ENCODE measurements around the gene CBY1.
"Not testable (repeated sequence)": the region's sequence is repeated elsewhere in the genome, so short reads cannot be mapped to it uniquely, and the experiment has no call there.

CBY1 gene

DNA sequence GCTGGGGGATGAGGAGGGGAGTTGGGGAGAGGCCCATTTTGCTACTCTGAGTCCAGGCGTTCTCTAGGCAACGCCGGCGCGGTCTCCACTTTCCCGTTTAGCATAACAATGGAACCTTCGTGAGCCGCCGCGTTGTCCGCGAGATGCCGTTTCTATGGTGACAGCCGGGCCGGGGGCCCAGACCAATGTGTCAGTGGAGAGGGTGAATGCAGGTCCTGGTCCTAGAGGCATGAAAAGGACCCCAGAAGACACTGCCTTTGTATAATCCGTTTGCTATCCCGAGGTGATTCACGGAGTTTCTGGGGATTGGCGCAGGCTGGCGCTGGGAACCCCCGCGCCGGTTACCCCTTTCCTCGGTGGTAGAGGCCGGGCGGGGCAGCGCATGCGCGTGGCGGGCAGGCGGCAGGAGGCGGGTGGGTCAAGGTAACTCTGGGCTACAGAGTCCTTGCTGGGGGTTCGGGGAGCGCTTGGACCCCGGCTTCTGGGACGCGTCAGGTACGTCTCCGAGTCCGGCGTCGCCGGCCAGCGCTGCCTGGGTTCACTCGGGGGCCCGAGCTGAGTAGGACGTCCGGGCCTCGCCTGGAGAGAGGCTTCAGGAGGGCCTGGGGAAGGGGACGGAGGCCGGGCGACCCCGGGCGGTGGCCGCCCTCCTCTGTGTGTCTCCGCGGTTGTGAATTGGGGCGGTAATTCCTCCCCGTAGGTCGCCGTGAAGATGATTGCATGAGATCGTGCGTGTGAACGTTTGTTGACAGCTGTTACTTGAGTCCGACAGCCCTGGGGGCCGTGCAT, at the start of gene CBY1, which contains the start of gene FAM227A:
Gene CBY1 (plus strand): TSS at position 383 of the 789 bp plus-strand sequence. CDS start 11,417 bp downstream, outside the sequence.
Gene FAM227A (minus strand): TSS at position 137 of the 789 bp plus-strand sequence. CDS start 6,224 bp downstream, outside the sequence.
- peak; percentile 51 to 98 (median 92) for DNase-seq

GRCh38 chr22:38607680-38608079, 48.8 kb upstream of the CBY1 start:
- DNase-seq, result no peak

DNA sequence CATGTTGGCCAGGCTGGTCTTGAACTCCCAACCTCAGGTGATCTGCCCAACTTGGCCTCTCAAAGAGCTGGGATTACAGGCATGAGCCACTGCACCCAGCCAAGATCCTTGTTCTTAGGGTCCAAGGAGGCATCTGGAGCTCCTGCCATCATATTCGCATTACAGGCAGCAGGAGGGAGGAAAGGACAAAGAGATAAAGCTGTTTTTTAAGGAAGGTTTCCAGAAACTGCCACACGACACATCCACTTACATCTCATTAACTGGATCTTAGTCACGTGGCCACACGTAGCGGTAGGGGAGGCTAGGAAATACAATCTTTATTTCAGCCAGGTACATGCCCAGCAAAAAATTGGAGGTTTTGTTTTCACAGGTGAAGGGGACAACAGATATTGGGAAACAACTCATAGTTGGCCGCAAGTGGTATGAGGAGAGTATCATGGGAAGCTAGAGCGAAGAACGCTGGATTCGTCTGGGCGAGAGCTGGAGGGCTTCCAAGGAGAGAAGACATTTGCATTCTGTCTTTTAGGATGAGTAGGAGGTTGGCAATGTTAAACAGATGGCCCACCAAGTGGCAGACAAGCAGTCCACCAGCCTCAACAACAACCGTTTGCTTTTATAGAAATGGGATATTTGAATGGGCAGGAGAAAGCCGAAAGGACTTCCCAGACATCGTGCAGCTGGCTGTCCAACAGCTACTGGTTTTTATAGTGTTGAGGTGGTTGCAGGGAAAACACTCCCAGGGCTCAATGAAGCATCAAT, 47.3 kb upstream of the CBY1 start:
- DNase-seq, result peak in 18 of 56 donors; percentile 2 to 50 (median 7)

DNA sequence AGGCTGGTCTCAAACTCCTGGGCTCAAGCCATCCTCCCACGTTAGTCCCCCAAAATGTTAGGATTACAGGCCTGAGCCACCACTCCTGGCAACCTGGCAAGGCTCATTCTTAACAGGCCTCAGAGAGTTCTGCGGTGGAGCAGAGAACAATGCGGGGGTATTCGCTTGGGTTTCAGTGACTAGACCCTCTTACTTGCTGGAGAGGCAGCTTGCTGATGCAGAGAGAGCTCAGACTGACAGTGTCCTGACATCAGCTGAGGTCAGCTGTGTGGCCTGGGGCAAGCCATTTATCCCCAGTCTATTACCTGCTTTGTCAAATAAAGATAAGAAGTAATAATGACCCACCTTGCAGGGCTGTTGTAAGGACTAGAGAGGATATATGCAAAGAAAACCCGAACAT, 46.2 kb upstream of the CBY1 start:
- DNase-seq, result no peak

GRCh38 chr22:38611559-38611958, 44.9 kb upstream of the CBY1 start:
- DNase-seq, result no peak

DNA sequence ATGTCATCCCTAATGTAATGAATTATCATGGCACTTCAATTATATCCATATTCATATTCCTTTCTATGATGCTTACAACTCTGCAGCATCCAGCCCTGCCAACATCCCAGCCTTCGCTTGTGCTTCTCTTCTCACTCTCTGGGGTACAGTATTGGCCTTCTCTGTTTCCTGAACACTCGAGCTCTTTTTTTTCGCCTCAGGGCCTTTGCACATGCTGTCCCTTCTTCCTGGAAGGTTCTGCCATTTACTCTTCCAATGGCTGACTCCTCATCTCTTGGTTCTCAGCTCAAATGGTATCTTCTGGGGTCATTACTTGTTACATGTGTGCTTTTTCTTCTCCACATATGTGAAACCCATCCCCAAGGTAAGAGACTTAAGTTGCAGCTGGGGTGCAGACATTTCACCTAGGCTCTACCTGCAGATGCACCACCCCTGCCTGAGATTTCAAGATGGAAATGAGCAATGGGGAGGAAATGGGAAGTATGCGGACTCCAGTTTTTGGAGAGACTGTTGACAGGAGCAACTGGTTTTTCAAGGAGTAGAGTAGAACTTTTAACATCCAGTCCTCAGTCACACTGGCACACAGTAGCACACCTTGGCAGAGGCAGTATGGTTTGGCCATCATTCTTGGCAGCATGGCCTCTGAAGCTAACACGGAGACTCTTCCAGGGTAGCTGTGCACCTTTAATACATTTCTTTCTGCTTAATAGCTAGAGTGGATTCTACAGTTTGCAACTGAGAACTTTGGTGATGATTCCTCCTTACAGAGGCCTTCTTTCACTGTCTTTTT, 44.0 kb upstream of the CBY1 start:
- DNase-seq, result no peak

- DNase-seq, result no peak
These were observed 42.9 kb upstream of the CBY1 start for GRCh38 chr22:38613588-38613987.

GRCh38 chr22:38614332-38615063, 41.9 kb upstream of the CBY1 start:
- DNase-seq, result no peak

DNA sequence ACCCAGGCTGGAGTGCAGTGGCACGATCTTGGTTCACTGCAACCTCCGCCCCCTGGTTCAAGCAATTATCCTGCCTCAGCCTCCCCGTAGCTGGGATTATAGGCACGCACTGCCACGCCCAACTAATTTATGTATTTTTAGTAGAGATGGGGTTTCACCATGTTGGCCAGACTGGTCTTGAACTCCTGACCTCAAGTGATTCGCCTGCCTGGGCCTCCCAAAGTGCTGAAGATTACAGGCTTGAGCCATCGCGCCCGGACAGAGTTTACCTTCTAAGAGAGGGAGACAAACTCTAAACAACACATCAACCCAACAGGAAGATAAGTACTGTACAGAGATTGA, 41.4 kb upstream of the CBY1 start:
- not testable (repeated sequence) for DNase-seq

DNA sequence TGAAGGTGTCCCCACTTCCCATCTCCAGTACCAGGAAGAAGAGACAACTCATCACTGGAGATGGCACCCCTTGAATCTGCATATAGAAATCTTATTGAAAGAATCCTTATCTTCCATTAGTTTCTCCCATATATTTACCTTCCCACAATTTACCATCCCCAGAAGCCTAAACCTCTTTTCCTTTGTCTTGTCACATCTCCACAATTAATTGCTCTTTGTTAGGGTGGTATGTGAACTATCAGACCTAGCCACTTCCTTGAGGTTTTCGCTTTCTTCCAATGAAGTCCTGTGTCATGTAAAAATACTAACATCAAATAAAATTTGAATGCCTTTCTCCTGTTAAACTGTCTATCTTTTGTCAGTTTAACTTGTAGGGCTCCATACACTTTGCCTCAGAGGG, 38.2 kb upstream of the CBY1 start:
- no peak for DNase-seq

DNA sequence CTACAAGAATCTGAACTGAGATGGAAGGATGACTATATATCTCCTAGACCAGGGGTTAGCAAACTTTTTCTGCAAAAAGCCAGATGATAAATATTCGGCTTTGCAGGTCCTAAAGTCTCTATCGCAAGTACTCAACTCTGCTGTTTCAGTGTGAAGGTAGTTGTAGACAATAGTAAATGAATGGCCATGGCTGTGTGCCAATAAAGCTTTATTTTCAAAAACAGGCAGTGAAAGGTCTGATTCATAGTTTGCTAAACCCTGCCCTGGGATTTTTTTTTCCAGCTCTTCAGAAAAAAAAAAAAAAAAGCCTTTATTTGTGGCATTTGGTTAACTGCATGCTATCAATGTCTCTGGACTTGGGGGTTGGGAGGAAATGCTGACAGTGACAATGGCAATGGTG, 37.8 kb upstream of the CBY1 start:
- no peak for DNase-seq

GRCh38 chr22:38623351-38623750, 33.1 kb upstream of the CBY1 start:
- DNase-seq, result no peak

GRCh38 chr22:38628444-38628843, 28.0 kb upstream of the CBY1 start:
- no peak for DNase-seq

DNA sequence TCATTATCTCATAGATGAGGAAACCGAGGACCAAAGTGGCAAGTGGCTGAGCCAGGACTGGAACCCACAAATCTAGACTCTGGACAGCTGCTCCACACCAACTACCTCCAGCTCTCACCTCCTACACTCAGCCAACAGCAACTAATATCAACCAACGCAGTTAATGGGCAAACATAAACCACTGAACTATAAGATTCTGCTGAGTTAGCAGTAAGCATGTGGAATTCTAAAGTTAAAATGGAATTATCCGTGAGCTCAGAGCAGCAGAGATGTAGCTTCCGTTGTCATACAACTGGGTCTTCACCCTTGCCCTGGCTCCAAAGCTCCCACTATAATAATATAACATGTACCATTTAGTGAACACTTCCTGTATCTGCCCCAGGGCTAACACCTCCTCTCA, 27.3 kb upstream of the CBY1 start:
- no peak for DNase-seq

- no peak for DNase-seq
These were observed 24.7 kb upstream of the CBY1 start for GRCh38 chr22:38631724-38632123.

DNA sequence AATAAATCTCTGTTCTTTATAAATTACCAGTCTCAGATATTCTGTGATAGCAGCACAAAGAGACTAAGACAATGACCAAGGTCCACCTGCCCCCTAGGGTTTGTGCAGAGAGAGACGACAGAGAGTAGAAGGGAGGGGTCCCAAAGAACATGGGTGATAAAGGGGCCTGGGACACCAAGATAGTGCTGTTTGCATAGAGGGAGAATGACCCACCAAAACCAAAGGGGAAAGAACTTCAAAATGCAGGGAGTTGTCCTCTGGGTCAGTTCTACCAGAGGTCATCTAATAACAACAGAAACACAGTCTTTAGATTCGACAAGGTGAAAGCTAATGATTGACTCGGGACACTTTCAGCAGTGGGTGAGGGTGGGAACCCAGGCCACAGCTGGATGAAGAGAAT, 23.9 kb upstream of the CBY1 start:
- no peak for DNase-seq

GRCh38 chr22:38638216-38638615, 18.2 kb upstream of the CBY1 start:
- DNase-seq, result no peak

DNA sequence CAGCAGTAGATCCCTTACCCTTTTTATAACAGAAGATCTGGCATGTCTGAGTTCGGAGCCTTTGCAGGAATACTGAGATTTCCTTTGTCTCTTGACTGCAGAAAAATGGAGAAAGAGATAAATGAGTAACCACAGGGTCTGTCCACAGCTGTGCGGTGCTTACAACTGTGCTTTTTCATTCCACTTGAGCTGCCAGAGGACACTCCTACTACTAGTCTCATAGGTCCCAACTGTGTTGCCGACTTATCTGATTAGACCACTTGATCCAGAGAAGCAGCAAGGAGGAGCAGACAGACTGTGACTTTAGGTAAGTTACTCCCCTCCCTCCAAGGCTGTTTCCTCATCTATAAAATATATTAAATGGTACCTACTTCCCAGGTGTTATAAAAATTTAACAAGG, 17.7 kb upstream of the CBY1 start:
- no peak for DNase-seq

DNA sequence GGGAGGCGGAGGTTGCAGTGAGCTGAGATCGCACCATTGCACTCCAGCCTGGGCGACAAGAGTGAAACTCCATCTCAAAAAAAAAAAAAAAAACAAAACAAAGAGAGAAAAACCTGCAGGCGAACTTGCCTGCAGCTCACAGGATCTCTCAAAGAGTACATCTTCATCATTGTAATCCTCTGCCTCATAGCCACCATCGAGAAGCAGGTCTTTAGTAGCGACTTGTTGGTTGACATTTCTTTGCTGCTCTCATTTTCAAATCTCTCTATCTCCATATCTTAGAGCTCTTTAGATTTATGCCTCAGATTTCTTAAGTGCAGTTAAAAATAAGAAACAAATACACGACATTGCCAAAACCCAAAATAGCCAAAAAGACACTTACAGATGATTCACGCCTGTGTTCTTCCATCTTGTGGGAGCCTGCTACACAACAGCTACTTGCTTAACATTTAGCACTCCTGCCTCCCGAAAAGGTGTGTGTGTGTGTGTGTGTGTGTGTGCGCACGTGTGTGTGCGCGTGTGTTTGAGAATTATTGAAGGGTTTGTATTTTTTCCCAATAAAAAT, 14.9 kb upstream of the CBY1 start:
- DNase-seq, result no peak

DNA sequence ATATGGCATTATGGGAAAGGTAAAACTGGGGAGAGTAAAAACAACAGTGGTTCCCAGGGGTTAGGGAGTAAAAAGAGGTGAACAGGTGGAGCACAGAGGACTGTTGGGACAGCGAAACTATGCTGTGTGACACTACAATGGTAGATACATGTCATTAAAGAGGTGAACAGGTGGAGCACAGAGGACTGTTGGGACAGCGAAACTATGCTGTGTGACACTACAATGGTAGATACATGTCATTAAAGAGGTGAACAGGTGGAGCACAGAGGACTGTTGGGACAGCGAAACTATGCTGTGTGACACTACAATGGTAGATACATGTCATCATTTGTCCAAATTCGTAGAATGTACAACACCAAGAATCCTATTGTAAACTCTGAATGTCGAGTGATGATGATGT, 12.2 kb upstream of the CBY1 start:
- not testable (repeated sequence) for DNase-seq

DNA sequence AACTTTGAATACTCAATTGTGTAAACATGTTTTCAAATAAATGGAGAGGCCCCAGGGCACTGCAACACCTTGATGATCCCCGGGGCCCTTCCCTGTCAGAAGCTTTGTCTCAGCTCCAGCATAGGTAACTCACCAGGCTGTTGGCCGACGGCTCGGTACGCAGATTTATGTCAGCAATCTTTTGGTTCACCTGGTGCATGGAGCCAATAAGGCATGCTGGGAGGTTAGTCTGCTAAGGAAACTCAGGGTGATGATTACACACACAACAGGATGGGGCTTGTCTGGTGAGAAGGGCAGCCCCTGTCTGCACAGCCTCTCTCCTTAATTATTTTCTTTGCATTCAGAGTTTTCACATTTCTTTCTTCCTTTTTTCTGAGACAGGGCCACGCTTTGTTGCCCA, 11.0 kb upstream of the CBY1 start:
- DNase-seq, result no peak
